ENCODE results near the gene MAST3.

GRCh38 chr19:18100710-18101109 is 3.1 kb downstream of the MAST3 start:
- TF ChIP-seq CTCF (IDR thresholded peaks at IDR 0.05): no peak
- TF ChIP-seq EZH2 (IDR thresholded peaks at IDR 0.05; ENCODE audit: borderline replicate concordance, insufficient read depth, low read depth, low read length, poor library complexity, severe bottlenecking): no peak
